Neural crest cell (in vitro differentiated cells): Measurements from ENCODE around the gene PDGFC. TPM values are rescaled to one million over a fixed set of nuclear protein-coding genes. Genes with fewer than 3 reads are reported as not detected.

ENCODE experiments used
- DNase-seq: peaks from one replicate; pipeline ENCODE4 v3.0.0; 2021; ENCODE audit warnings: low read depth, mixed read lengths, low spot score
- H3K27ac Mint-ChIP-seq: one replicate; pipeline ENCODE4 v1.8.0; 2021; ENCODE audit warnings: mild to moderate bottlenecking, mixed read lengths; ENCODE audit not compliant: unreplicated experiment
- H3K27me3 Mint-ChIP-seq: 2 replicates; pipeline ENCODE4 v1.8.0; 2021; ENCODE audit warnings: low read depth, mild to moderate bottlenecking, mixed read lengths
- H3K36me3 Mint-ChIP-seq: 2 replicates; pipeline ENCODE4 v1.8.0; 2021; ENCODE audit warnings: low read depth, mild to moderate bottlenecking, mixed read lengths
- H3K4me1 Mint-ChIP-seq: 2 replicates; pipeline ENCODE4 v1.8.0; 2021; ENCODE audit warnings: mixed read lengths
- H3K4me3 Mint-ChIP-seq: one replicate; pipeline ENCODE4 v1.8.0; 2021; ENCODE audit warnings: mild to moderate bottlenecking, mixed read lengths
- H3K9me3 Mint-ChIP-seq: 2 replicates; pipeline ENCODE4 v1.8.0; 2021; ENCODE audit warnings: mixed read lengths
- CTCF ChIP-seq: fragments of 200-600 bp; sonication (generic); conservative IDR thresholded peaks from 2 replicates; pipeline ENCODE4 v1.5.0; 2021; ENCODE audit warnings: antibody characterized with exemption, mild to moderate bottlenecking
- total RNA-seq: library from RNA; stranded (reverse); gene quantifications from 2 replicates; pipeline ENCODE4 v1.2.1, GENCODE V29; 2021

PDGFC gene
- total RNA-seq, 1 donor from 2014 or later, result 19.1 TPM

GRCh38 chr4:156924774-156925315 is 46.8 kb downstream of the PDGFC start:
- Mint-ChIP-seq H3K27me3 (no peaks in the 10 kb centered on the region), H3K4me1 (peaks cover 13% of the 10 kb centered on the region), H3K9me3 (peaks cover 15% of the 10 kb centered on the region), H3K36me3 (peaks cover 15% of the 10 kb centered on the region), H3K27ac (no peak overlapping the region), H3K4me3 (no peak overlapping the region)
- TF ChIP-seq CTCF, result no peak
- no peak for DNase-seq

GRCh38 chr4:156923525-156923924 is 48.1 kb downstream of the PDGFC start:
- Mint-ChIP-seq H3K9me3 (peaks cover 16% of the 10 kb centered on the region), H3K4me3 (no peak overlapping the region), H3K36me3 (peaks cover 15% of the 10 kb centered on the region), H3K27ac (no peak overlapping the region), H3K4me1 (no peaks in the 10 kb centered on the region), H3K27me3 (no peaks in the 10 kb centered on the region)
- no peak for TF ChIP-seq CTCF
- no peak for DNase-seq

GRCh38 chr4:156915221-156915620 is 56.4 kb downstream of the PDGFC start:
- peaks cover 2% of the 10 kb centered on the region for H3K36me3 Mint-ChIP-seq
- no peak overlapping the region for H3K4me3 Mint-ChIP-seq
- no peaks in the 10 kb centered on the region for H3K4me1 Mint-ChIP-seq
- peaks cover 19% of the 10 kb centered on the region for H3K9me3 Mint-ChIP-seq
- H3K27ac Mint-ChIP-seq, result no peak overlapping the region
- TF ChIP-seq CTCF, result no peak
- DNase-seq, result no peak
- no peaks in the 10 kb centered on the region for H3K27me3 Mint-ChIP-seq

GRCh38 chr4:156913234-156913633 is 58.4 kb downstream of the PDGFC start:
- Mint-ChIP-seq H3K27me3 (no peaks in the 10 kb centered on the region), H3K4me1 (no peaks in the 10 kb centered on the region), H3K27ac (no peak overlapping the region), H3K36me3 (no peaks in the 10 kb centered on the region), H3K4me3 (no peak overlapping the region), H3K9me3 (peaks cover 14% of the 10 kb centered on the region)
- TF ChIP-seq CTCF, result no peak
- DNase-seq, result no peak

DNA sequence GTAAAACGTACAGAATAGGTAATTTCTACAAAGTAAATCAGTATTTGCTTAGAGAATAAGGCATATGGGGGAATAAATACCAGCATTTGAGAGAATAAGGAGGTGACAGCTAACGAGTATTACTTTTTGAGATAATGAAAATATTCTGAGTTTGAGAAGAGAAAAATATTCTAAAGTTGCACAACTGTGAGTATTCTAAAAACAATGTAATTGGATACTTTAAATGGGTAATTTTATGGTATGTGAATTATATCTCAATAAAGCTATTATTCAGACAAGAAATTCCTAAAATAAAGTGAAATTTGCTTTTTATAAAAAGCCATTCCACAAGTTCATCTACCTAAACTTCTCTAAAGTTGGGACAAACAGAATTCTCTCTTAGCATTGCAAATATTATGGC is 62.6 kb downstream of the PDGFC start:
- Mint-ChIP-seq H3K4me1 (no peaks in the 10 kb centered on the region), H3K27me3 (no peaks in the 10 kb centered on the region), H3K27ac (no peak overlapping the region), H3K36me3 (no peaks in the 10 kb centered on the region), H3K9me3 (peaks cover 1% of the 10 kb centered on the region), H3K4me3 (no peak overlapping the region)
- DNase-seq, result no peak
- no peak for TF ChIP-seq CTCF

- Mint-ChIP-seq H3K36me3 (no peaks in the 10 kb centered on the region), H3K4me3 (no peak overlapping the region), H3K9me3 (no peaks in the 10 kb centered on the region), H3K4me1 (no peaks in the 10 kb centered on the region), H3K27me3 (no peaks in the 10 kb centered on the region), H3K27ac (no peak overlapping the region)
- no peak for DNase-seq
- no peak for TF ChIP-seq CTCF
These were observed 65.3 kb downstream of the PDGFC start for GRCh38 chr4:156906325-156906724.
